ENCODE measurements around the gene PARL. TPM values are rescaled to one million over a fixed set of nuclear protein-coding genes. Genes with fewer than 3 reads are reported as not detected.

PARL gene
- total RNA-seq, 6 experiments from 2014 or later: 64.7 to 82.5 (median 81.4) TPM

DNA sequence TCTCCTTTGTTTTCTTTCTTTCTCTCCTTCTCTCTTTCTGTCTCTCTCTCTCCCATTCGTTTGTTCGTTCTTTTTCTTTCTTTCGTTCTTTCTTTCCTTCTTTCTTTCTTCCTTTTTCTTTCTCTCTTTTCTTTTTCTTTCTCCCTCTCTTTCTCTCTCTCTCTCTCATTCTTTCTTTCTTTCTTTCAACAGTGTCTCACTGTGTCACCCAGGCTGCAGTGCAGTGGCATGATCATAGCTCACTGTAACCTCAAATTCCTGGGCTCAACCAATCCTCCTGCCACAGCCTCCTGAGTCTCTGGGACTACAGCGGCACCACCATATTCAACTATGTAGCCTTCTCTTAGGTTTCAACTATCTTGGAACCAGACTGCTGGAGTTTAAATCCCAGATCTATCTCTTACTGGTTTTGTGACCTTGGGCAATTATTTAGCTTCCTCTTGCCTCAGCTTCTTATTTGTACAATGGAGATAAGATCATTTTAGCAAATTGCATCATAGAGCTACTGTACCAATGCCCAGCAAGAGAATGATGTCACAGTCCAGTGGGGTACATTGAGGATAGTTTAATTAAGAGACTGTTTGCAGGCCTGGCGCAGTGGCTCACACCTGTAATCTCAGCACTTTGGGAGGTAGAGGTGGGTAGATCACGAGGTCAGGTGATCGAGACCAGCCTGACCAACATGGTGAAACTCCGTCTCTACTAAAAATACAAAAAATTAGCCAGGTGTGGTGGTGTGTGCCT is 27.3 kb upstream of the PARL start:
- no peaks in the 10 kb centered on the region for H3K36me3 Mint-ChIP-seq (ENCODE audit: low read depth)
- no peak for DNase-seq
- no peak overlapping the region for H3K4me3 Mint-ChIP-seq
- peaks cover 9% of the 10 kb centered on the region; the same call in 1 of the 2 replicates for H3K4me1 Mint-ChIP-seq (ENCODE audit: low read depth)
- no peaks in the 10 kb centered on the region for H3K9me3 Mint-ChIP-seq
- peaks cover 31% of the 10 kb centered on the region for H3K27me3 Mint-ChIP-seq (ENCODE audit: insufficient read depth)
- no peak overlapping the region for H3K27ac Mint-ChIP-seq
- TF ChIP-seq, protein P1, sequence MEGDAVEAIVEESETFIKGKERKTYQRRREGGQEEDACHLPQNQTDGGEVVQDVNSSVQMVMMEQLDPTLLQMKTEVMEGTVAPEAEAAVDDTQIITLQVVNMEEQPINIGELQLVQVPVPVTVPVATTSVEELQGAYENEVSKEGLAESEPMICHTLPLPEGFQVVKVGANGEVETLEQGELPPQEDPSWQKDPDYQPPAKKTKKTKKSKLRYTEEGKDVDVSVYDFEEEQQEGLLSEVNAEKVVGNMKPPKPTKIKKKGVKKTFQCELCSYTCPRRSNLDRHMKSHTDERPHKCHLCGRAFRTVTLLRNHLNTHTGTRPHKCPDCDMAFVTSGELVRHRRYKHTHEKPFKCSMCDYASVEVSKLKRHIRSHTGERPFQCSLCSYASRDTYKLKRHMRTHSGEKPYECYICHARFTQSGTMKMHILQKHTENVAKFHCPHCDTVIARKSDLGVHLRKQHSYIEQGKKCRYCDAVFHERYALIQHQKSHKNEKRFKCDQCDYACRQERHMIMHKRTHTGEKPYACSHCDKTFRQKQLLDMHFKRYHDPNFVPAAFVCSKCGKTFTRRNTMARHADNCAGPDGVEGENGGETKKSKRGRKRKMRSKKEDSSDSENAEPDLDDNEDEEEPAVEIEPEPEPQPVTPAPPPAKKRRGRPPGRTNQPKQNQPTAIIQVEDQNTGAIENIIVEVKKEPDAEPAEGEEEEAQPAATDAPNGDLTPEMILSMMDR (IDR thresholded peaks at IDR 0.05): no peak

DNA sequence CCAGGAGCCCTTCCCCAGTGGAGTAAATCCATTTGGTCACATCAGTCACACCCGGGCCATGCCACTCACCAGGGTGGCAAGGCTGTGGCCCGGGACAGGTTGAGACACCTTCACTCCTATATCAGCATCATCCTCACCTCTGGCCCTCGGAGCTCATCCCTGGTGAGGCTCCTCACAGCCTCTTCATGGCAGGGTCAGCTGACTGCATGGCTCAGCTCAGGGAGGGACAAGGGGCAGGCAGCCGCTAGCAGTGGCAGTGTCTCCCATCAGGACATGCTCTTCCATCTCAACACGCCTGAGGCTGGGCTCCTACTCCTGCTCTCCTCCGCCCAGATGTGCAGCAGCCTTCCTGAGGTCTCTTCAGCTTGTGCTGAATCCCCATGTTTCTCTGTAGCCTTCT is 26.4 kb upstream of the PARL start:
- no peak for DNase-seq
- TF ChIP-seq, protein P1 (IDR thresholded peaks at IDR 0.05): no peak
- Mint-ChIP-seq H3K36me3 (ENCODE audit: low read depth) (no peaks in the 10 kb centered on the region), H3K27me3 (ENCODE audit: insufficient read depth) (peaks cover 31% of the 10 kb centered on the region), H3K4me1 (ENCODE audit: low read depth) (peaks cover 9% of the 10 kb centered on the region; the same call in 1 of the 2 replicates), H3K27ac (no peak overlapping the region), H3K9me3 (no peaks in the 10 kb centered on the region), H3K4me3 (no peak overlapping the region)

DNA sequence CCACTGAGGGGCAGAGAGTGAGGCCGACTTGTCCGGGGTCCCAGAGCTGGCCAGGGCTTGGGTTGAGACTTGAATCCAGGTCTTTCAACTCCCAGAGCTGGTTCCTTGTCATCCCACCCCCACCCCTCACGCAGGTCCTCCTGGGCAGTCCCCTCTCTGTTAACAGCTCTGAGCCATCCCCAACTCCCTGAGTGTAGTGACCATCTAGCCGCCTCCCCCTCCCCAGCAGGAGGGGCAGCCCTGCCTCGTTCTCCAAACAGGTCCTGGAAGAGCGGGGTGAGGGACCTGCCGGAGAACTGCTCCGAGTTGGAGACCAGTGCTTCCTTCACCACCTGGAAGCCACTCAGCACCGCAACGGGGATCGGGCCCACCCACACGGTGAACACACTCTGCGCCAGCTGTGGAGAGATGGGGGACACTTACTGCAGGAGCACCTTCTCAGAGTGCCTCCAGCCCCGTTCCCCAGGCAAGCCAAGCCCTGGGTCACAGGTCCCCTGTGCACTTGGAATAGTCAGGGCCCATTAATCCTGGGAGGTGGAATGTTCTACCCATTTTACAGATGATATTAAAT is 24.4 kb upstream of the PARL start:
- TF ChIP-seq, protein P1 (IDR thresholded peaks at IDR 0.05): no peak
- H3K9me3 Mint-ChIP-seq: no peaks in the 10 kb centered on the region
- no peak for DNase-seq

DNA sequence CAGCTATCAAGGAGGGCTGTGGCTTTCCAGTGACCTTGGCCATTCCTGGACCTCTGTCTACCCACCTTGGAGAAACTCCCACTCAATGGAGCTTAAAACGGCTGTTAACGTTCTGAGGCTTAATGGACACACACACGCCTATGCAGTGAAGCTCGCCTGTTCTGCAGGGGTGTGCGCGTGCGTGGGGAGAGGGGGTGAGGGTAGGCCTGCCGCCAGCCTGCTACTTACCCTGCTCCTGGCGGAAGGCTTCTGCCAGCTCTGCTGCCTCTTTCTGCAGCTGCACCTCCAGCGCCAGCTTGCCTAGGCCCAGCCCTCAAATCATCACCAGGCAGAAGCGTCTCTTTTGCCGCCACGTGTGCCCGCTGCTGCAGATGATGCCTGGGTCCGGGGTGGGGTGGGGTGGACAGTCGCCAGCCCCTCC is 23.2 kb upstream of the PARL start:
- TF ChIP-seq, protein P1 (IDR thresholded peaks at IDR 0.05): no peak
- Mint-ChIP-seq H3K4me3 (no peak overlapping the region), H3K27me3 (ENCODE audit: insufficient read depth) (peaks cover 26% of the 10 kb centered on the region), H3K4me1 (ENCODE audit: low read depth) (peaks cover 5% of the 10 kb centered on the region; the same call in 1 of the 2 replicates), H3K36me3 (ENCODE audit: low read depth) (no peaks in the 10 kb centered on the region), H3K27ac (no peak overlapping the region), H3K9me3 (no peaks in the 10 kb centered on the region)
- DNase-seq: no peak

More for the DNA sequence above, 24.4 kb upstream of the PARL start:
- Mint-ChIP-seq H3K36me3 (ENCODE audit: low read depth) (no peaks in the 10 kb centered on the region), H3K27ac (no peak overlapping the region), H3K4me3 (no peak overlapping the region), H3K27me3 (ENCODE audit: insufficient read depth) (peaks cover 31% of the 10 kb centered on the region), H3K4me1 (ENCODE audit: low read depth) (peaks cover 5% of the 10 kb centered on the region; the same call in 1 of the 2 replicates)

DNA sequence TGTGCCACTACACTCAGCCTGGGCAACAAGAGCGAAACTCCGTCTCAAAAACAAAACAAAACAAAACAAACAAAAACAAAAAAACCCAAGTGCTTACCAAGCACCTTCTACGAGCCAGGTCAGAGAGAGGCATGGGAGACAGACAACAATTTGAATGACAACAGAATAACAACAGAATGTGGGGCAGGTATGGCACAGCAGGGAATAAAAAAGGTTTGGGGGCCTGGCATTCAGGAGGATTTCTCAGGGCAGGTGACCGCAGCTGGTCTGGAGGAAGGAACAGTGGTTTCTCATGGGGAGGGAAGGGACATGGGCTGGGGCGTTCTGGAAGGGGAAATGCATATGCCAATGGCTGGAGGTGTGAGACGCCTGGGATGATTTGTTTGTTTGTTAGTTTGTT is 22.5 kb upstream of the PARL start:
- DNase-seq: no peak
- Mint-ChIP-seq H3K4me3 (no peak overlapping the region), H3K9me3 (no peaks in the 10 kb centered on the region), H3K4me1 (ENCODE audit: low read depth) (peaks cover 5% of the 10 kb centered on the region; the same call in 1 of the 2 replicates), H3K36me3 (ENCODE audit: low read depth) (no peaks in the 10 kb centered on the region), H3K27me3 (ENCODE audit: insufficient read depth) (peaks cover 26% of the 10 kb centered on the region), H3K27ac (no peak overlapping the region)
- TF ChIP-seq, protein P1 (IDR thresholded peaks at IDR 0.05): no peak
